Activated CD8-positive, alpha-beta memory T cell treated with anti-CD3 and anti-CD28 coated beads, Interleukin-2, amount 50 U/mL, for 24 hours (primary cell): ENCODE measurements around the gene KIAA1755.
"Not testable (repeated sequence)": the region's sequence is repeated elsewhere in the genome, so short reads cannot be mapped to it uniquely, and the experiment has no call there.

Source experiments
- DNase-seq: peaks from one replicate; pipeline ENCODE4 v3.0.0-alpha.2; 2020; ENCODE audit errors: extremely low read depth

KIAA1755 gene

GRCh38 chr20:38286586-38287531, 26.3 kb upstream of the KIAA1755 start:
- no peak for DNase-seq

- DNase-seq: no peak
These were observed 24.4 kb upstream of the KIAA1755 start for GRCh38 chr20:38284893-38285444.

- DNase-seq: not testable (repeated sequence)
These were observed 23.6 kb upstream of the KIAA1755 start for GRCh38 chr20:38284066-38284650.

GRCh38 chr20:38283236-38283635, 22.7 kb upstream of the KIAA1755 start:
- no peak for DNase-seq

GRCh38 chr20:38281176-38281915, 20.8 kb upstream of the KIAA1755 start:
- DNase-seq: not testable (repeated sequence)

- DNase-seq: no peak
These were observed 18.2 kb upstream of the KIAA1755 start for GRCh38 chr20:38278763-38279162.

GRCh38 chr20:38278131-38278530, 17.6 kb upstream of the KIAA1755 start:
- DNase-seq: no peak

GRCh38 chr20:38277691-38278090, 17.2 kb upstream of the KIAA1755 start:
- no peak for DNase-seq

- no peak for DNase-seq
These were observed 16.8 kb upstream of the KIAA1755 start for GRCh38 chr20:38277285-38277684.

GRCh38 chr20:38275815-38276550, 15.4 kb upstream of the KIAA1755 start:
- no peak for DNase-seq

GRCh38 chr20:38272961-38273360, 12.4 kb upstream of the KIAA1755 start:
- no peak for DNase-seq

- DNase-seq: no peak
These were observed 11.9 kb upstream of the KIAA1755 start for GRCh38 chr20:38272398-38272797.

GRCh38 chr20:38271608-38272120, 11.1 kb upstream of the KIAA1755 start:
- DNase-seq: no peak

- DNase-seq: no peak
These were observed 10.5 kb upstream of the KIAA1755 start for GRCh38 chr20:38270869-38271605.

- DNase-seq: no peak
These were observed 9.2 kb upstream of the KIAA1755 start for GRCh38 chr20:38269715-38270114.

GRCh38 chr20:38269040-38269439, 8.5 kb upstream of the KIAA1755 start:
- DNase-seq: no peak

- DNase-seq: no peak
These were observed 7.5 kb upstream of the KIAA1755 start for GRCh38 chr20:38267901-38268514.

GRCh38 chr20:38267296-38267695, 6.8 kb upstream of the KIAA1755 start:
- no peak for DNase-seq

GRCh38 chr20:38266426-38266825, 5.9 kb upstream of the KIAA1755 start:
- no peak for DNase-seq

- DNase-seq: no peak
These were observed 2.4 kb upstream of the KIAA1755 start for GRCh38 chr20:38262931-38263330.
